NT2/D1 (cell line): Measurements from ENCODE around the gene APMAP.

ENCODE experiments used
- DNase-seq: peaks from one replicate; pipeline ENCODE4 v3.0.0-alpha.2; 2011; ENCODE audit warnings: low read depth, low spot score
- H3K27me3 ChIP-seq: 2 replicates; pipeline ENCODE4 v1.6.0; 2011; ENCODE audit warnings: mild to moderate bottlenecking; ENCODE audit not compliant: insufficient read length, insufficient read depth
- H3K36me3 ChIP-seq: 2 replicates; pipeline ENCODE4 v1.6.1; 2011; ENCODE audit warnings: mild to moderate bottlenecking, low read length, mixed read lengths; ENCODE audit not compliant: insufficient read depth, insufficient read length
- H3K4me1 ChIP-seq: 2 replicates; pipeline ENCODE4 v1.5.1; 2011; ENCODE audit not compliant: insufficient read depth, insufficient read length
- H3K4me3 ChIP-seq: 2 replicates; pipeline ENCODE4 v1.5.1; 2011; ENCODE audit warnings: low read depth; ENCODE audit not compliant: insufficient read length
- H3K9ac ChIP-seq: 2 replicates; pipeline ENCODE4 v1.6.0; 2011; ENCODE audit warnings: low read depth; ENCODE audit not compliant: insufficient read length
- H3K9me3 ChIP-seq: 2 replicates; pipeline ENCODE4 v1.5.1; 2011; ENCODE audit warnings: mild to moderate bottlenecking, low read length; ENCODE audit not compliant: insufficient read depth
- SUZ12 ChIP-seq: IDR thresholded peaks from 2 replicates; pipeline ENCODE4 v1.6.1; 2011; ENCODE audit not compliant: insufficient read length, insufficient read depth; ENCODE audit errors: extremely low read depth
- YY1 ChIP-seq: IDR thresholded peaks from 2 replicates; pipeline ENCODE4 v1.6.1; 2011; ENCODE audit not compliant: insufficient read length, insufficient read depth
- ZNF274 ChIP-seq: IDR thresholded peaks from 2 replicates; pipeline ENCODE4 v1.6.1; 2011; ENCODE audit warnings: mild to moderate bottlenecking, low read depth, low read length

APMAP gene

GRCh38 chr20:24960861-24961260, 31.7 kb downstream of the APMAP start:
- TF ChIP-seq ZNF274 = no peak
- no peak for TF ChIP-seq YY1
- TF ChIP-seq SUZ12 = no peak
- H3K27me3 ChIP-seq = no peaks in the 10 kb centered on the region
- H3K36me3 ChIP-seq = peaks cover 73% of the 10 kb centered on the region

GRCh38 chr20:24960302-24960801, 32.2 kb downstream of the APMAP start:
- no peak for TF ChIP-seq ZNF274
- TF ChIP-seq SUZ12 = no peak
- TF ChIP-seq YY1 = no peak
- H3K27me3 ChIP-seq = no peaks in the 10 kb centered on the region
- no peak overlapping the region for H3K4me3 ChIP-seq
- peaks cover 68% of the 10 kb centered on the region for H3K36me3 ChIP-seq
- no peak for DNase-seq
- H3K9ac ChIP-seq = no peak overlapping the region
- H3K9me3 ChIP-seq = no peaks in the 10 kb centered on the region
- H3K4me1 ChIP-seq = no peaks in the 10 kb centered on the region

More at GRCh38 chr20:24960861-24961260, 31.7 kb downstream of the APMAP start:
- no peaks in the 10 kb centered on the region for H3K9me3 ChIP-seq
- H3K9ac ChIP-seq = no peak overlapping the region
- no peaks in the 10 kb centered on the region for H3K4me1 ChIP-seq
- no peak overlapping the region for H3K4me3 ChIP-seq
- DNase-seq = no peak

- TF ChIP-seq SUZ12 (no peak), YY1 (no peak), ZNF274 (no peak)
- Histone ChIP-seq H3K36me3 (peaks cover 62% of the 10 kb centered on the region), H3K4me3 (no peak overlapping the region), H3K9ac (no peak overlapping the region), H3K4me1 (no peaks in the 10 kb centered on the region), H3K9me3 (no peaks in the 10 kb centered on the region), H3K27me3 (no peaks in the 10 kb centered on the region)
- DNase-seq = no peak
These were observed 32.8 kb downstream of the APMAP start for GRCh38 chr20:24959591-24960301.

- Histone ChIP-seq H3K36me3 (peaks cover 52% of the 10 kb centered on the region), H3K27me3 (no peaks in the 10 kb centered on the region)
These were observed 33.8 kb downstream of the APMAP start for GRCh38 chr20:24958506-24959385.

GRCh38 chr20:24957326-24958016, 35.1 kb downstream of the APMAP start:
- Histone ChIP-seq H3K4me1 (no peaks in the 10 kb centered on the region), H3K4me3 (no peak overlapping the region), H3K9ac (no peak overlapping the region), H3K36me3 (peaks cover 40% of the 10 kb centered on the region), H3K27me3 (no peaks in the 10 kb centered on the region), H3K9me3 (no peaks in the 10 kb centered on the region)
- TF ChIP-seq ZNF274 (no peak), YY1 (no peak), SUZ12 (no peak)
- DNase-seq = no peak

More at GRCh38 chr20:24958506-24959385, 33.8 kb downstream of the APMAP start:
- DNase-seq = no peak
- no peak for TF ChIP-seq YY1
- TF ChIP-seq ZNF274 = no peak
- TF ChIP-seq SUZ12 = no peak
- no peaks in the 10 kb centered on the region for H3K9me3 ChIP-seq
- no peaks in the 10 kb centered on the region for H3K4me1 ChIP-seq
- H3K4me3 ChIP-seq = no peak overlapping the region
- H3K9ac ChIP-seq = no peak overlapping the region

GRCh38 chr20:24956001-24956841, 36.3 kb downstream of the APMAP start:
- H3K4me1 ChIP-seq = peaks cover 2% of the 10 kb centered on the region

More at GRCh38 chr20:24956001-24956841, 36.3 kb downstream of the APMAP start:
- Histone ChIP-seq H3K27me3 (no peaks in the 10 kb centered on the region), H3K9ac (no peak overlapping the region), H3K9me3 (no peaks in the 10 kb centered on the region), H3K4me3 (no peak overlapping the region), H3K36me3 (peaks cover 31% of the 10 kb centered on the region)
- TF ChIP-seq YY1 (no peak), ZNF274 (no peak), SUZ12 (no peak)
- DNase-seq = no peak
